GM18861 (cell line): Measurements from ENCODE around the gene DHX34.
"Not testable (repeated sequence)": the region's sequence is repeated elsewhere in the genome, so short reads cannot be mapped to it uniquely, and the experiment has no call there.

Source experiments
- ATAC-seq: cut with Tn5 transposase; IDR thresholded peaks from one replicate; pipeline ENCODE4 v1.9.1; 2021; ENCODE audit not compliant: unreplicated experiment

Gene DHX34

GRCh38 chr19:47363758-47364531 is 14.8 kb downstream of the DHX34 start:
- no peak for ATAC-seq

GRCh38 chr19:47365455-47365854 is 16.3 kb downstream of the DHX34 start:
- not testable (repeated sequence) for ATAC-seq

GRCh38 chr19:47370045-47370611 is 21.0 kb downstream of the DHX34 start:
- ATAC-seq: no peak

- ATAC-seq: no peak
Measured at GRCh38 chr19:47371261-47371660, 22.1 kb downstream of the DHX34 start.

GRCh38 chr19:47372603-47373002 is 23.5 kb downstream of the DHX34 start:
- ATAC-seq: no peak

- no peak for ATAC-seq
Measured at GRCh38 chr19:47373246-47374240, 24.4 kb downstream of the DHX34 start.

- ATAC-seq: no peak
Measured at GRCh38 chr19:47374876-47375693, 26.0 kb downstream of the DHX34 start.

GRCh38 chr19:47375694-47376588 is 26.8 kb downstream of the DHX34 start:
- no peak for ATAC-seq

GRCh38 chr19:47376589-47377144 is 27.6 kb downstream of the DHX34 start:
- no peak for ATAC-seq

- ATAC-seq: no peak
Measured at GRCh38 chr19:47377208-47377701, 28.1 kb downstream of the DHX34 start.

GRCh38 chr19:47377801-47378200 is 28.7 kb downstream of the DHX34 start:
- no peak for ATAC-seq

- ATAC-seq: no peak
Measured at GRCh38 chr19:47378246-47378645, 29.1 kb downstream of the DHX34 start.

- ATAC-seq: no peak
Measured at GRCh38 chr19:47379381-47379938, 30.3 kb downstream of the DHX34 start.

- ATAC-seq: no peak
Measured at GRCh38 chr19:47380559-47380958, 31.4 kb downstream of the DHX34 start.

GRCh38 chr19:47381121-47381520 is 32.0 kb downstream of the DHX34 start:
- ATAC-seq: no peak

- ATAC-seq: no peak
Measured at GRCh38 chr19:47381653-47382279, 32.7 kb downstream of the DHX34 start.

- not testable (repeated sequence) for ATAC-seq
Measured at GRCh38 chr19:47383890-47384289, 34.8 kb downstream of the DHX34 start.

GRCh38 chr19:47384533-47384932 is 35.4 kb downstream of the DHX34 start:
- not testable (repeated sequence) for ATAC-seq
